Small intestine (tissue), 7 donors: ENCODE data around the gene DNAH8. TPM values are rescaled to one million over a fixed set of nuclear protein-coding genes. Genes with fewer than 3 reads are reported as not detected.
A peak's percentile ranks its signal among the peaks of the same experiment; 100 is the strongest.
"Not testable (repeated sequence)": the region's sequence is repeated elsewhere in the genome, so short reads cannot be mapped to it uniquely, and the experiment has no call there.

Source experiments
- DNase-seq, 2 donors: peaks; one replicate each; pipeline versions ENCODE4 v3.0.0 to v3.0.0-alpha.2; 2013
- FAIRE-seq: peaks from 2 replicates; lab custom pipeline; 2012; peaks lifted over from hg19 to GRCh38; lab: Jason Lieb, UNC
- H3K27ac ChIP-seq, 3 donors: one replicate each; pipeline ENCODE4 v1.5.1; 2013; ENCODE audit warnings: low read length in 2 of 3, mild to moderate bottlenecking in 2 of 3, control low read depth in 1 of 3, inconsistent platforms in 1 of 3, low read depth in 1 of 3, moderate library complexity in 1 of 3
- H3K27me3 ChIP-seq, 3 donors: one replicate each; pipeline ENCODE4 v1.6.1; 2013; ENCODE audit warnings: low read length in 3 of 3, inconsistent platforms in 1 of 3; ENCODE audit not compliant: control insufficient read depth in 3 of 3, insufficient read depth in 3 of 3
- H3K36me3 ChIP-seq, 3 donors: one replicate each; pipeline ENCODE4 v1.6.1; 2013; ENCODE audit warnings: low read length in 3 of 3, inconsistent platforms in 1 of 3, low read depth in 1 of 3, mild to moderate bottlenecking in 1 of 3, moderate library complexity in 1 of 3; ENCODE audit not compliant: control insufficient read depth in 3 of 3, insufficient read depth in 2 of 3
- H3K4me1 ChIP-seq, 3 donors: one replicate each; pipeline ENCODE4 v1.6.1; 2013; ENCODE audit warnings: low read length in 2 of 3, inconsistent platforms in 1 of 3, low read depth in 1 of 3, mild to moderate bottlenecking in 1 of 3, moderate library complexity in 1 of 3; ENCODE audit not compliant: control insufficient read depth in 3 of 3, insufficient read depth in 2 of 3
- H3K4me3 ChIP-seq, 3 donors: one replicate each; pipeline ENCODE4 v1.5.1; 2013; ENCODE audit warnings: low read length in 3 of 3, control low read depth in 1 of 3, inconsistent platforms in 1 of 3, low read depth in 1 of 3, mild to moderate bottlenecking in 1 of 3, moderate library complexity in 1 of 3
- H3K9me3 ChIP-seq, 2 donors: one replicate each; pipeline ENCODE4 v1.6.1; 2013; ENCODE audit warnings: low read depth in 1 of 2, low read length in 1 of 2; ENCODE audit not compliant: control insufficient read depth in 2 of 2, insufficient read depth in 1 of 2
- WGBS, 3 donors: extraction: QIAGEN DNeasy Blood & Tissue Kit; methylation state at CpG; one replicate each; pipeline ENCODE4 v1.1.7; 2013; 5-methylcytosine and 5-hydroxymethylcytosine counted together
- polyA plus RNA-seq, 4 donors: library from polyadenylated mRNA; stranded (reverse) in 3 of 4; unstranded in 1 of 4; fragments of 200-250 nt in 3 of 4; fragments of 120-200 nt in 1 of 4; gene quantifications; one replicate each; pipeline versions ENCODE4 v1.2.1 to v1.2.3, GENCODE V29; 2013
- donor health status: healthy with polysubstance abuse.
- donor health status: control.
- donor health status: control.
- donor health status: Bipolar disorder and iron deficiency.
- donor health status: healthy.

The DNAH8 gene
- polyA plus RNA-seq, 4 donors, result under 0.01 to 0.01 (median 0.01) TPM; not detected in 1

DNA sequence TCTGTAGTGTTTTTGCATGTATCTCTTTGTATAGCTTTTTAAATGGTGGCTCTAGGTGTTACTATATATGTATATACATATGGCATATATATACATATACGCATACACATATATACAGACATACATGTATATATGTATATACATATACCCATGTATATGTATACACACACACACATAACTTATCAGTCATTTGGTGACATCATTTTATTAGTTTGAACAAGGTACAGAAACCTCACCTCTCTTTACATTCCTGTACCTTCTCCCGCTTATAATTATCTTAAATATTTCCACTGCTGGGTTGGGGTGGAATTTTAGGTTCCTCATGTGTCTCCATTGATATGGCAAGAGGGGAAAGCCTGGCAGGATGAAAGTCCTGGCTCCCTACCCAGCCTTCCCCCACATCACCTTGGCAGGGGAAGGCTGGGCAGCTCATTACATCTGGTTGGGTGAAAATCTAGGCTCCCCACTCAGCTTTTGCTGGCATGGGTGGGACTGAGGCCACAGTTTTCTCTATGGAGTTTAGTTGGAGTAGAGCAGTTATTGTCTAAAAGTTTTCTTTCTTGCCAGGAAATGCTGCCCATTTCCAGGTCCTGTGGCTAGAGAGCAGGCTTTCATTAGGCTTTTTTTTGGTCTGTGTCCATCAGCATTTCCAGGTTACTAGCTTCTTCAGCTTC is 19.7 kb upstream of the DNAH8 start:
- H3K36me3 ChIP-seq, result peaks cover 0 to 4% (median 0%) of the 10 kb centered on the region in 3 donors
- H3K27me3 ChIP-seq, result no peaks in the 10 kb centered on the region
- no peak overlapping the region for H3K27ac ChIP-seq
- H3K4me3 ChIP-seq, result no peak overlapping the region
- WGBS, 3 donors, result 60 to 88% (median 78%) methylated on average over 2 of the region's 2 CpGs
- peaks cover 0 to 11% of the 10 kb centered on the region in 2 donors for H3K9me3 ChIP-seq
- FAIRE-seq (no peak), DNase-seq (peak in 1 of 2 donors; percentile 42)
- peaks cover 3% of the 10 kb centered on the region in 3 donors for H3K4me1 ChIP-seq

DNA sequence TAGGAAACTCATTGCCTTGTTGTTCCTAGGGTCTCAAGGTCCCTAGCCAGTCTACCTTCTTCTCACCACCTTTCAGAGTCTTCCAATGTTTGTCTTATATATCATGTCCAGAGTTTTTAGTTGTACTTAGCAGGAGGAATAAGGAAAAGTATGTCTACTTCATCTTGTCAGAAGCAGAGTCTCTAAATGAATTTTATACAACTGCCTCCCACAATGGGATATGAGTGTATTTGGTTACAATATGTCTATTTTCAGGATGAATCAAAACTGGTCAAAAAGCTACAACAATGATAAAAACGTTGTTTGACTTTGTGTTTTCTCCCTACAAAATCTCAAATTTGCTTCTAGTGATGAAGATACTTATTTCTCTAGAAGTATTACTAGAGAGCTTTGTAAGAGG is 19.2 kb upstream of the DNAH8 start:
- no peak for FAIRE-seq

DNA sequence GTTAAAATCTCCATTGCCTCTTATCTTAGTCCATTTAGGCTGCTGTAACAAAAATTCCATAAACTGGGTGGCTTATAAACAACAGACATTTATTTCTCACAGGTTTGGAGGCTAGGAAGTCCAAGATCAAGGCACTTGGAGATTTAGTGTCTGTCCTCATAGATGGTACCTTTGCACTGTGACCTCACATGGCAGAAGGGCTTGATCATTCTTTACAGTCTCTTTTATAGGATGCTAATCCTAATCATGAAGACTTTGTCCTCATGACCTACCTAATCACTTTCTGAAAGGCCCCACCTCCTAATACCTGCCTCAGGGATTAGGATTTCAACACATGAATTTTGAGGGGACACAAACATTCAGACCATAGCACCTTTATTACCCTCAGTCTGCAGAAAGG is 18.8 kb upstream of the DNAH8 start:
- Histone ChIP-seq H3K36me3 (peaks cover 0 to 5% (median 0%) of the 10 kb centered on the region in 3 donors), H3K4me3 (no peak overlapping the region), H3K27ac (no peak overlapping the region), H3K4me1 (peaks cover 3% of the 10 kb centered on the region in 3 donors), H3K27me3 (no peaks in the 10 kb centered on the region), H3K9me3 (peaks cover 0 to 18% of the 10 kb centered on the region in 2 donors)
- no peak for FAIRE-seq
- DNase-seq, result peak in 1 of 2 donors; percentile 82

More for the DNA sequence above, 19.2 kb upstream of the DNAH8 start:
- Histone ChIP-seq H3K36me3 (peaks cover 0 to 5% (median 0%) of the 10 kb centered on the region in 3 donors), H3K4me1 (peaks cover 3% of the 10 kb centered on the region in 3 donors), H3K9me3 (peaks cover 0 to 16% of the 10 kb centered on the region in 2 donors), H3K4me3 (no peak overlapping the region), H3K27ac (no peak overlapping the region), H3K27me3 (no peaks in the 10 kb centered on the region)
- WGBS, 3 donors, result 57 to 79% (median 77%) methylated on average over 1 of the region's 1 CpG
- DNase-seq, result no peak

DNA sequence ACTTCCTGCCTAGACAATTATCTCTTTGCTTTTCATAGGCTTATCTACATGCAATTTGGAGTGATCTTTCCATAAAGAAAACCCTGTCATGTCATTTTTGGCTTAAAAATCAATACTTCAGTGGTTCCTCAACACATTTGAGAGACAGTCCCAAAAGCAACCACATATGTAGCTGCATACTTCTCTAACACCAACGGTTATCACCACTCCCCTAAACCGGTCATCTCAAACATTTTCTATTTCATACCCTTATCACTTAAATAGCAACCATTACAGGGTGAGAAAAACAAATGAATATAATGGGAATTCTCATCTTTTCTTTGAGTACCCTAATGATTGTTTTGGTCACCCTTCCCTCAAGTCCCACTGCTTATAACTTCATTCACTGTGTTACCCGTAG is 17.3 kb upstream of the DNAH8 start:
- Histone ChIP-seq H3K27ac (no peak overlapping the region), H3K9me3 (peaks cover 0 to 18% of the 10 kb centered on the region in 2 donors), H3K36me3 (peaks cover 0 to 5% (median 0%) of the 10 kb centered on the region in 3 donors), H3K4me1 (peaks cover 3% of the 10 kb centered on the region in 3 donors), H3K4me3 (no peak overlapping the region), H3K27me3 (no peaks in the 10 kb centered on the region)
- 71 to 88% (median 87%) methylated on average over 3 of the region's 3 CpGs for WGBS, 3 donors
- FAIRE-seq, result no peak
- DNase-seq, result no peak

DNA sequence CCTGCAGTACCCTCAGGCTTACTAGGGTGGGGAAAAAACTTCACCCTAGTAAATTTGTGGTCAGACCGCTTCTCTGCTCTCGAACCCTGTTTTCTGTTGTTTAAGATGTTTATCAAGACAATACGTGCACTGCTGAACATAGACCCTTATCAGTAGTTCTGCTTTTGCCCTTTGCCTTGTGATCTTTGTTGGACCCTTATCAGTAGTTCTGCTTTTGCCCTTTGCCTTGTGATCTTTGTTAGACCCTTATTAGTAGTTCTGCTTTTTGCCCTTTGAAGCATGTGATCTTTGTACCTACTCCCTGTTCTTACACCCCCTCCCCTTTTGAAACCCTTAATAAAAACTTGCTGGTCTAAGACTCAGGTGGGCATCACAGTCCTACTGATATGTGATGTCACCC is 15.4 kb upstream of the DNAH8 start:
- not testable (repeated sequence) for FAIRE-seq, H3K36me3 ChIP-seq, DNase-seq, H3K27ac ChIP-seq, H3K4me1 ChIP-seq, H3K27me3 ChIP-seq, H3K4me3 ChIP-seq
- WGBS, 3 donors, result 57 to 76% (median 71%) methylated on average over 3 of the region's 3 CpGs
- peaks cover 0 to 18% of the 10 kb centered on the region in 2 donors for H3K9me3 ChIP-seq

DNA sequence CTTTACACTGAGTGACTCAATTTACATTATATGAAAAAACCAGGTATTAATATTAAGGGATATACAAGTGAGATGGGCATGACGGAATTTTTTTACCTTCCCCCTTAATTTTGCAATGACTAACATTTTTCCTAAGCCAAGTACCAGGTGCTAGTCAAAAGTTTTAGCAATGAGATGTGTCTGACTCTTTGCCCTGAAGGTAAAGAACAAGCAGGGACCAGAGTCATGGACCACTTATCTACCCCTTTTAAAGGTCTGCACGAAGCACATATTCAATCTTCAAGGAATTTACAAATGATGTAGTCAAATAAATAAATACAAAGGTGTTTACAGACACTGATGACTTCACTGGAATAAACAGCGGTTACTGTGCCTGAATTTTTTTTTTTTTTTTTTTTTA is 13.6 kb upstream of the DNAH8 start:
- DNase-seq (no peak), FAIRE-seq (no peak)
- Histone ChIP-seq H3K36me3 (peaks cover 0 to 2% (median 0%) of the 10 kb centered on the region in 3 donors), H3K4me1 (no peaks in the 10 kb centered on the region), H3K27ac (no peak overlapping the region), H3K9me3 (peaks cover 0 to 18% of the 10 kb centered on the region in 2 donors), H3K4me3 (peak overlapping the region in 1 of 3 donors; percentile 17), H3K27me3 (no peaks in the 10 kb centered on the region)
- WGBS, 3 donors, result 75 to 96% (median 84%) methylated on average over 3 of the region's 3 CpGs

DNA sequence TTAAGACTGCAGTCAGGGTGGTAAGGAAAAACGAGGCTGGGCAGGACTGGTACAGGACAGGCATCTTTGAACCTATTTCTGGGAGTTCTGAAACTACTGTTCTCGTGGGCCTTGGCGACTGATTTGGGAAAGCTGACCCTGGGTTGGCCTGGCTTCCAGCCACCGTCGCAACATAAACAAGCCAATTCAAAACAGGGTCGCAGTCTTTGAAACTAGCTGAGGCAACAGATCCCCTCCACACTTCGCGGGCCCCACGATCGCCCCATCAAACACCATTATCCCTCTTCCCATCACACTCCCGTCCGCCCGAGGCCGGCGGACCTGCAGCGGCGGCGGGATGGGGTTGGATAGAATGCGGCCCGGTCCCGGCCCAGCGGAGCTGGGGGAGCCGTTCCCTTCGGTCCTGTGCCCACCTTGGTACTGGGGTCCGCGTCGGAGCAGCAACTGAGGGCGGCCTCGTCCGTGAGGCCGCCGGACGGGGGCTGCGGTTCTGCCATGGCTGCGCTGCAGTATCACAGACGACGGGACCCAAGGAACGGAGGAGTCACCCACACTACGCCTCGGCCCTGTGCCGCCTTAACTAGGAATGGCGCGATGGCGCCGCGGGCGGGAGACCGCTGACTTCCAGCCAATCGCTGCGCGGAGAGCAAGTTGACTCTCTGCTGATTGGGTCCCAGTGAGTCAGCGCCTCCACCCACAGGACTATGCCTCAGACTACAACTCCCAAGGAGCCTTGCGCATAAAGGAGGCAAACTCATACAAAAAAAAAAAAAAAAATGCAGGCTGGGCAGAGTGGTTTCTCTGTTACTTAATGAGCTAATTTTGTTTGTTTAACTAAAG is 12.3 kb upstream of the DNAH8 start, which contains the start of gene GLO1:
GLO1 (minus strand) TSS at position 588 of the 840 bp plus-strand sequence; CDS start at position 497, 91 bp downstream.
- Histone ChIP-seq H3K4me1 (no peaks in the 10 kb centered on the region), H3K27me3 (no peaks in the 10 kb centered on the region), H3K4me3 (peak within 1 kb of the TSS; percentile 58 to 73 (median 71)), H3K36me3 (peaks cover 0 to 2% (median 0%) of the 10 kb centered on the region in 3 donors), H3K9me3 (peaks cover 0 to 18% of the 10 kb centered on the region in 2 donors), H3K27ac (peak within 1 kb of the TSS; percentile 76 to 93 (median 93))
- WGBS, 3 donors, result 0 to 1% (median 0%) methylated on average over 53 of the region's 53 CpGs
- FAIRE-seq (no peak), DNase-seq (peak; percentile 98 to 99)

DNA sequence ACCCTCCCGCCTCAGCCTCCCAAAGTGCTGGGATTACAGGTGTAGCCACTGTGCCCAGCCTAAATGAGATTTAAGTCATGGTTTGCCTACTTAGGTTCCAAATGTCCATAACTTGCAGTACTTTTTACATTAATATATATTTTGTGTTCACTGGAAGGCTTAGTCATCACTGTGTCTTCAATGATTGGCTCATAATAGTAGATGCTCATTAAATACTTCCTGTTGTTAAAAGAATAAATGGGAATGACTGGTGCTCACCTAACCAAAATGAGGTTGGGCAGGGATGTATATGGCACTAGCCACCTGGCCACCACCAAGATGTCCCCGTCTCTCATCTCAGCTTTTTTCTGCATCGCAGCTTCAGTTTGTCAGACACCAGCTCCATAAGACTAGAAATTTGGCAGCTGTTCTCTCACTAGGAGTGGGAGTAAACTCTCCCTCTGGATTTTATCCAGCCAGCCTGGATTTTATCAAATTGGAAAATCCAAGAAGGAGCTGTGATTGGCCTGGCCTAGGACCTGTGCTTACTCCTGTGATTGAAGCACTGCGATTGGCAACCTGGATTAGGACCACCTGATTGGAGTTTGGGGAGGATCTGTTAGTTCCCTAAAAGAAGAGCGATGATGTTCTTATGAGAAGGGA is 11.0 kb upstream of the DNAH8 start:
- no peaks in the 10 kb centered on the region for H3K4me1 ChIP-seq
- FAIRE-seq (no peak), DNase-seq (no peak)
- WGBS, 3 donors, result 81 to 90% (median 89%) methylated on average over 5 of the region's 5 CpGs
- no peak overlapping the region for H3K27ac ChIP-seq
- H3K27me3 ChIP-seq, result no peaks in the 10 kb centered on the region
- peaks cover 0 to 2% (median 0%) of the 10 kb centered on the region in 3 donors for H3K36me3 ChIP-seq
- peaks cover 0 to 18% of the 10 kb centered on the region in 2 donors for H3K9me3 ChIP-seq
- no peak overlapping the region for H3K4me3 ChIP-seq
